Karpas-422 (cell line): Measurements from ENCODE around the gene EZH1. TPM values are rescaled to one million over a fixed set of nuclear protein-coding genes. Genes with fewer than 3 reads are reported as not detected.

Experiments used
- DNase-seq: peaks from one replicate; pipeline ENCODE4 v3.0.0-alpha.2; 2015
- H2AFZ ChIP-seq: fragments of 200-600 bp; sonication (generic); 2 replicates; pipeline ENCODE4 v1.6.1; 2014; ENCODE audit warnings: antibody characterized with exemption, low read length, mixed read lengths
- H3K27ac ChIP-seq: fragments of 200-600 bp; sonication (generic); 2 replicates; pipeline ENCODE4 v1.5.1; 2014; ENCODE audit warnings: mild to moderate bottlenecking, low read length, moderate library complexity
- H3K27me3 ChIP-seq: fragments of 200-600 bp; sonication (generic); 2 replicates; pipeline ENCODE4 v1.6.1; 2014; ENCODE audit warnings: low read length, mixed read lengths
- H3K36me3 ChIP-seq: fragments of 200-600 bp; sonication (generic); 2 replicates; pipeline ENCODE4 v1.6.1; 2014; ENCODE audit warnings: low read length, mixed read lengths; ENCODE audit not compliant: insufficient read depth
- H3K4me1 ChIP-seq: fragments of 200-600 bp; sonication (generic); 2 replicates; pipeline ENCODE4 v1.6.1; 2014; ENCODE audit warnings: mild to moderate bottlenecking, low read length, mixed read lengths
- H3K4me2 ChIP-seq: fragments of 200-600 bp; sonication (generic); 2 replicates; pipeline ENCODE4 v1.6.1; 2014; ENCODE audit warnings: low read length, low read depth, mild to moderate bottlenecking; ENCODE audit not compliant: poor library complexity, severe bottlenecking
- H3K4me3 ChIP-seq: fragments of 200-600 bp; sonication (generic); 2 replicates; pipeline ENCODE4 v1.5.1; 2014; ENCODE audit warnings: mild to moderate bottlenecking, antibody characterized with exemption, low read length, mixed read lengths
- H3K79me2 ChIP-seq: fragments of 200-600 bp; sonication (generic); 2 replicates; pipeline ENCODE4 v1.6.1; 2014; ENCODE audit warnings: mild to moderate bottlenecking, low read length, mixed read lengths
- H3K9ac ChIP-seq: fragments of 200-600 bp; sonication (generic); 2 replicates; pipeline ENCODE4 v1.6.0; 2014; ENCODE audit warnings: low read length
- H3K9me2 ChIP-seq: fragments of 200-600 bp; sonication (generic), shearing (Covaris generic); replicated peaks from 2 replicates; pipeline ENCODE4 v1.6.0; 2014; ENCODE audit warnings: mild to moderate bottlenecking, low read length, moderate library complexity; ENCODE audit not compliant: insufficient read depth
- H3K9me3 ChIP-seq: fragments of 300-700, 200-600 bp; sonication (generic); 2 replicates; pipeline ENCODE4 v1.6.1; 2014; ENCODE audit warnings: low read length, mixed read lengths
- H4K20me1 ChIP-seq: fragments of 200-600 bp; sonication (generic); 2 replicates; pipeline ENCODE4 v1.6.1; 2014; ENCODE audit warnings: mild to moderate bottlenecking, antibody characterized with exemption, low read length, low read depth; ENCODE audit not compliant: insufficient read depth
- small RNA-seq: library from RNA; depleted of rRNA; stranded (forward); fragments of <200 nt; gene quantifications from one replicate; pipeline ENCODE3, GENCODE V24; 2014
- total RNA-seq: library from RNA; depleted of rRNA; stranded (reverse); fragments of >200 nt; shearing (Covaris generic); gene quantifications from 2 replicates; pipeline ENCODE4 v1.2.3, GENCODE V29; 2014; ENCODE audit warnings: low replicate concordance; rRNA removed

Gene EZH1
- total RNA-seq, 1 experiment from 2014 or later: 38.0 TPM

DNA sequence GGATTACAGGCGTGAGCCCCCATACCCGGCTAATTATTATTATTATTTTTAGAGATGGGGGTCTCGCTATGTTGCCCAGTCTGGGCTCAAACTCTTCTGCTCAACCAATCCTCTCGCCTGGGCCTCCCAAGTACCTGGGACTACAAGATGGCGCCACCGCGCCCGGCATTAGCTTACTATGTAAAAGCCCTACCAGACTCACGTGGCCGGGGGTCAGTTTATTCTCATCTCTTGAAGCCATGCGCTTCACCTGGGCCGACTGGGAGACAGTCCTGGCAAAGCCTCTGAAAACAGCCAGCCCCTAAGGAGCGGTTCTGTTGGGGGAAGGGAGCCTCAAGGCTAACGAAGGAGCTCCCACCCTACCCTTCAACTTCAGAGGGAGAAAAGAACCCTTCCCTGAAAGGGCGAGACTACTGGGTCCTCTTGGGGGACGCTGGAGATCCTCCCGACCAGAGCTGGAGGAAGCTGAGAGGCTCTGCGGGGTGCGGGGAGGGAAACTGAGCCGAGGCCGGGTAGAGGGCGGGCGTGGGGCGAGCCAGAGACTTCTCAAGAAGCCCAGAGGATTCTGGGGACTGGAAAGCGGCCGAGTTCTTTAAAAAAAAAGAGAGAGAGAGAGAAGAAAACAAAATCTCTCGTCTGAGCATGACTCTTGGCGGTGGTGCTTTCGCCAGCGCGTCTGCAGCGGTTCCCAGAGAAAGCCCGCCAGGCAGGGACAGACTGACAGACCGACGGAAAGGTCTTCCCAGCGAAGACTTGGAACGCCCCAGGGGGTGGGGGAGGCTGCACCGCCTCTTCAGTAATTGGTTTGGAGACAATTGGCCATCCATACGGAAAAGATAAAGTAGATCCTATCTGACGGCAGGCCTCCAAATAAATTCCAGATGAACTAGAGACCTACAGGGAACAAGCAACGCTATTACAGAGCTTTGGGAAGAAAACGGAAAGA is 91.4 kb downstream of the EZH1 start:
- Histone ChIP-seq H3K36me3 (no peaks in the 10 kb centered on the region), H3K4me2 (no peak overlapping the region), H3K27ac (no peak overlapping the region), H3K9ac (no peak overlapping the region), H3K4me1 (peaks cover under 1% of the 10 kb centered on the region; the same call in 1 of the 2 replicates), H3K79me2 (no peaks in the 10 kb centered on the region), H3K27me3 (no peaks in the 10 kb centered on the region), H4K20me1 (no peaks in the 10 kb centered on the region), H3K9me3 (no peaks in the 10 kb centered on the region), H3K9me2 (no peaks in the 10 kb centered on the region), H2AFZ (no peak overlapping the region), H3K4me3 (no peak overlapping the region)
- no peak for DNase-seq

- Histone ChIP-seq H3K9ac (no peak overlapping the region), H3K27me3 (no peaks in the 10 kb centered on the region), H3K9me3 (no peaks in the 10 kb centered on the region), H3K27ac (no peak overlapping the region), H3K4me1 (no peaks in the 10 kb centered on the region), H3K79me2 (no peaks in the 10 kb centered on the region), H2AFZ (no peak overlapping the region), H3K4me2 (no peak overlapping the region), H3K36me3 (no peaks in the 10 kb centered on the region), H4K20me1 (no peaks in the 10 kb centered on the region), H3K9me2 (no peaks in the 10 kb centered on the region), H3K4me3 (no peak overlapping the region)
- DNase-seq: no peak
These were observed 93.4 kb downstream of the EZH1 start for GRCh38 chr17:42651392-42651791.

Small RNAs within 50 kb of the gene (small RNA-seq; reads per million reads assigned to genes)
- gene HMGN2P15: not detected
- gene MIR6780A: not detected

Other genes with a start within 250 kb of the EZH1 start
- 40.0 and 71.8 TPM in 2 replicates for gene NAGLU, start 208.8 kb downstream of the EZH1 start, total RNA-seq
- gene HSD17B1, start 192.1 kb downstream of the EZH1 start, total RNA-seq: 0.22 and 1.3 TPM in 2 replicates
- gene COASY, start 182.9 kb downstream of the EZH1 start, total RNA-seq: 46.7 and 56.2 TPM in 2 replicates
- 33.0 and 42.4 TPM in 2 replicates for gene MLX, start 177.9 kb downstream of the EZH1 start, total RNA-seq
- gene PSMC3IP, start 167.3 kb downstream of the EZH1 start, total RNA-seq: 5.3 and 7.9 TPM in 2 replicates
- gene RETREG3, start 135.7 kb downstream of the EZH1 start, total RNA-seq: 37.4 and 39.5 TPM in 2 replicates
- 27.4 and 47.6 TPM in 2 replicates for gene TUBG1, start 135.4 kb downstream of the EZH1 start, total RNA-seq
- gene TUBG2, start 85.8 kb downstream of the EZH1 start, total RNA-seq: 15.3 and 17.5 TPM in 2 replicates
- 6.7 and 7.0 TPM in 2 replicates for gene PLEKHH3, start 68.0 kb downstream of the EZH1 start, total RNA-seq
- gene CCR10, start 63.2 kb downstream of the EZH1 start, total RNA-seq: 0.22 TPM in 1 of 2 replicates, not detected in the other
- 0.19 and 0.65 TPM in 2 replicates for gene CNTNAP1, start 62.5 kb downstream of the EZH1 start, total RNA-seq
- gene RAMP2, start 16.2 kb upstream of the EZH1 start, total RNA-seq: not detected in 2 replicates
- 43.9 and 54.0 TPM in 2 replicates for gene VPS25, start 28.4 kb upstream of the EZH1 start, total RNA-seq
- gene WNK4, start 35.6 kb upstream of the EZH1 start, total RNA-seq: 0.76 and 3.3 TPM in 2 replicates
- gene COA3, start 53.7 kb upstream of the EZH1 start, total RNA-seq: 63.9 and 64.1 TPM in 2 replicates
- gene CNTD1, start 53.8 kb upstream of the EZH1 start, total RNA-seq: not detected in 2 replicates
- 117 and 136 TPM in 2 replicates for gene BECN1, start 79.2 kb upstream of the EZH1 start, total RNA-seq
- gene PSME3, start 88.4 kb upstream of the EZH1 start, total RNA-seq: 73.4 and 88.7 TPM in 2 replicates
- gene AOC2, start 99.5 kb upstream of the EZH1 start, total RNA-seq: 0.67 and 1.5 TPM in 2 replicates
- gene AOC3, start 106.2 kb upstream of the EZH1 start, total RNA-seq: 0.19 and 0.47 TPM in 2 replicates
- not detected in 2 replicates for gene G6PC1, start 155.8 kb upstream of the EZH1 start, total RNA-seq
- 17.7 and 38.9 TPM in 2 replicates for gene AARSD1, start 219.4 kb upstream of the EZH1 start, total RNA-seq
- gene PTGES3L, start 235.0 kb upstream of the EZH1 start, total RNA-seq: 0.11 and 0.45 TPM in 2 replicates
- gene RUNDC1, start 235.5 kb upstream of the EZH1 start, total RNA-seq: 9.2 and 16.6 TPM in 2 replicates